Measurements from ENCODE around the gene CCDC171. TPM values are rescaled to one million over a fixed set of nuclear protein-coding genes. Genes with fewer than 3 reads are reported as not detected.

Gene CCDC171
- total RNA-seq, 1 experiment from 2014 or later, result 2.4 TPM

DNA sequence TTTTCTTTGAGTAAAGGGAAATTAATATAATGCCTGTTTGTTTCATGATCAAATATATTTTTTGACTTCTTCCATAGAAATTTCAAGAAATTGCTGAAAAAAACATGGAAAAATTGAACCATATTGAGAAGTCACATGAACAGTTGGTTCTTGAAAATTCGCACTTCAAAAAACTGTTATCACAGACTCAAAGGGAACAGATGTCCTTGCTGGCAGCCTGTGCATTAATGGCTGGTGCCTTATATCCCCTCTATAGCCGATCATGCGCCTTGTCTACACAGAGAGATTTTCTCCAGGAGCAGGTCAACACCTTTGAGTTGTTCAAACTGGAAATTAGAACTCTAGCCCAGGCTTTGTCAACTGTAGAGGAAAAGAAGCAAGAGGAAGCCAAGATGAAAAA, 191.4 kb downstream of the CCDC171 start:
- Histone ChIP-seq H3K4me2 (no peak overlapping the region), H3K9me3 (ENCODE audit: insufficient read depth, low read depth) (no peaks in the 10 kb centered on the region; the same call in 1 of the 2 replicates), H3K79me2 (ENCODE audit: low read depth) (no peaks in the 10 kb centered on the region), H3K36me3 (ENCODE audit: low read depth) (no peaks in the 10 kb centered on the region), H3K27ac (no peak overlapping the region), H3K9me2 (ENCODE audit: insufficient read depth) (no peaks in the 10 kb centered on the region), H4K20me1 (ENCODE audit: insufficient read depth) (no peaks in the 10 kb centered on the region), H2AFZ (no peak overlapping the region), H3F3A (ENCODE audit: insufficient read depth, low read depth) (no peaks in the 10 kb centered on the region), H3K4me3 (no peak overlapping the region), H3K27me3 (ENCODE audit: insufficient read depth, low read depth) (no peaks in the 10 kb centered on the region), H3K4me1 (replicated peaks; ENCODE audit: insufficient read depth) (no peaks in the 10 kb centered on the region)
- POLR2A ChIA-PET (ENCODE audit: unreplicated experiment), result no interaction called here
- CTCF ChIA-PET, result no interaction called here
- no TSS peak for BruUV-seq (replicated peaks)
- no peak for DNase-seq
- no peak for TF ChIP-seq EZH2 (IDR thresholded peaks at IDR 0.05; ENCODE audit: low read depth)
- TF ChIP-seq, protein P1, sequence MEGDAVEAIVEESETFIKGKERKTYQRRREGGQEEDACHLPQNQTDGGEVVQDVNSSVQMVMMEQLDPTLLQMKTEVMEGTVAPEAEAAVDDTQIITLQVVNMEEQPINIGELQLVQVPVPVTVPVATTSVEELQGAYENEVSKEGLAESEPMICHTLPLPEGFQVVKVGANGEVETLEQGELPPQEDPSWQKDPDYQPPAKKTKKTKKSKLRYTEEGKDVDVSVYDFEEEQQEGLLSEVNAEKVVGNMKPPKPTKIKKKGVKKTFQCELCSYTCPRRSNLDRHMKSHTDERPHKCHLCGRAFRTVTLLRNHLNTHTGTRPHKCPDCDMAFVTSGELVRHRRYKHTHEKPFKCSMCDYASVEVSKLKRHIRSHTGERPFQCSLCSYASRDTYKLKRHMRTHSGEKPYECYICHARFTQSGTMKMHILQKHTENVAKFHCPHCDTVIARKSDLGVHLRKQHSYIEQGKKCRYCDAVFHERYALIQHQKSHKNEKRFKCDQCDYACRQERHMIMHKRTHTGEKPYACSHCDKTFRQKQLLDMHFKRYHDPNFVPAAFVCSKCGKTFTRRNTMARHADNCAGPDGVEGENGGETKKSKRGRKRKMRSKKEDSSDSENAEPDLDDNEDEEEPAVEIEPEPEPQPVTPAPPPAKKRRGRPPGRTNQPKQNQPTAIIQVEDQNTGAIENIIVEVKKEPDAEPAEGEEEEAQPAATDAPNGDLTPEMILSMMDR (conservative IDR thresholded peaks at IDR 0.05), result no peak
- intact Hi-C loops (cut with micrococcal nuclease; ENCODE audit: unreplicated experiment), result no loop called here

DNA sequence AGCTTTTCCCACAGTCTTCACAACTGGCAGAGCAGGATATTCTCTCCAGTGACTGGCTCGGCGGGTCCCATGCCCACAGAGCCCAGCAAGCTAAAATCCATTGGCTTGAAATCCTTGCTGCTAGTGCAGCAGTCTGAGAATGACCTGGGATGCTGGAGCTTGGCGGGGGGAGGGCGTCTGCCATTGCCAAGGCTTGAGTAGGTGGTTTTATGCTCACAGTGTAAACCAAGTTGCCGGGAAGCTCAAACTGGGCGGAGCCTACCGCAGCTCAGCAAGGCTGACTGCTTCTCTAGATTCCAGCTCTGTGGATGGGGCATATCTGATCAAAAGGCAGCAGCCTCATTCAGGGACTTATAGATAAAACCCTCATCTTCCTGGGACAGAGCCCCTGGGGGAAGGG, 194.1 kb downstream of the CCDC171 start:
- ChIA-PET CTCF (no interaction called here), POLR2A (ENCODE audit: unreplicated experiment) (no interaction called here)
- Histone ChIP-seq H2AFZ (no peak overlapping the region), H3K27ac (no peak overlapping the region), H3K36me3 (ENCODE audit: low read depth) (no peaks in the 10 kb centered on the region), H3K79me2 (ENCODE audit: low read depth) (no peaks in the 10 kb centered on the region), H3K4me1 (replicated peaks; ENCODE audit: insufficient read depth) (no peaks in the 10 kb centered on the region), H3K4me3 (no peak overlapping the region), H3F3A (ENCODE audit: insufficient read depth, low read depth) (no peaks in the 10 kb centered on the region), H4K20me1 (ENCODE audit: insufficient read depth) (no peaks in the 10 kb centered on the region), H3K9me3 (ENCODE audit: insufficient read depth, low read depth) (no peaks in the 10 kb centered on the region; the same call in 1 of the 2 replicates), H3K4me2 (no peak overlapping the region), H3K27me3 (ENCODE audit: insufficient read depth, low read depth) (no peaks in the 10 kb centered on the region), H3K9me2 (ENCODE audit: insufficient read depth) (no peaks in the 10 kb centered on the region)
- DNase-seq, result no peak
- intact Hi-C loops (cut with micrococcal nuclease; ENCODE audit: unreplicated experiment), result no loop called here
- no peak for TF ChIP-seq EZH2 (IDR thresholded peaks at IDR 0.05; ENCODE audit: low read depth)
- TF ChIP-seq, protein P1 (conservative IDR thresholded peaks at IDR 0.05), result no peak
- BruUV-seq (replicated peaks), result no TSS peak

DNA sequence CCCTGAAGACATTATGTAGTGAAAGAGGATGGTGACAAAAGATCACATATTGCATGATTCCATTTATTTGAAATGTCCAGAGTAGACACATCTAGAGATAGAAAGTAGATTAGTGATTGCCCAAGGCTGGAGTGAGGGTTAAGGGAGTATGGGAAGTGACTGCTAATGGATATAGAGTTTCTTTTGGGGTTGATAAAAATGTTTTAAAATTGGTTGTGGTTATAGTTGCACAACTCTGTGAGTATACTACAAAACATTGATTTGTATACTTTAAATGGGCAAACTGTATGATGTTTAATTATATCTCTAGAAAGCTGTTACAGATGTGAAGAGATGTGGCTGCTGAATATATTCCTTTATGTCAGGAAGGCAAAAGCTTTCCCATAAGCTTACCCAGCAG, 202.8 kb downstream of the CCDC171 start:
- Histone ChIP-seq H3K27me3 (ENCODE audit: insufficient read depth, low read depth) (no peaks in the 10 kb centered on the region), H3F3A (ENCODE audit: insufficient read depth, low read depth) (no peaks in the 10 kb centered on the region), H3K9me3 (ENCODE audit: insufficient read depth, low read depth) (no peaks in the 10 kb centered on the region), H3K79me2 (ENCODE audit: low read depth) (no peaks in the 10 kb centered on the region), H3K36me3 (ENCODE audit: low read depth) (no peaks in the 10 kb centered on the region), H3K4me1 (replicated peaks; ENCODE audit: insufficient read depth) (no peaks in the 10 kb centered on the region), H3K27ac (no peak overlapping the region), H3K4me2 (no peak overlapping the region), H2AFZ (no peak overlapping the region), H4K20me1 (ENCODE audit: insufficient read depth) (no peaks in the 10 kb centered on the region), H3K4me3 (no peak overlapping the region), H3K9me2 (ENCODE audit: insufficient read depth) (no peaks in the 10 kb centered on the region)
- no TSS peak for BruUV-seq (replicated peaks)
- CTCF ChIA-PET, result no interaction called here
- no peak for DNase-seq
- TF ChIP-seq, protein P1 (conservative IDR thresholded peaks at IDR 0.05), result no peak
- TF ChIP-seq EZH2 (IDR thresholded peaks at IDR 0.05; ENCODE audit: low read depth), result no peak
- POLR2A ChIA-PET (ENCODE audit: unreplicated experiment), result no interaction called here
- intact Hi-C loops (cut with micrococcal nuclease; ENCODE audit: unreplicated experiment), result no loop called here

Data from PC-9 (cell line).